ENCODE data around the gene RNF4. TPM values are rescaled to one million over a fixed set of nuclear protein-coding genes. Genes with fewer than 3 reads are reported as not detected.
"Not testable (repeated sequence)": the region's sequence is repeated elsewhere in the genome, so short reads cannot be mapped to it uniquely, and the experiment has no call there.

The RNF4 gene
- polyA plus RNA-seq, 5 donors, result 55.4 to 63.2 (median 59.9) TPM

GRCh38 chr4:2451821-2452785, 16.8 kb upstream of the RNF4 start:
- DNase-seq, result no peak

- DNase-seq, result no peak
Measured at GRCh38 chr4:2457481-2458295, 11.2 kb upstream of the RNF4 start.

DNA sequence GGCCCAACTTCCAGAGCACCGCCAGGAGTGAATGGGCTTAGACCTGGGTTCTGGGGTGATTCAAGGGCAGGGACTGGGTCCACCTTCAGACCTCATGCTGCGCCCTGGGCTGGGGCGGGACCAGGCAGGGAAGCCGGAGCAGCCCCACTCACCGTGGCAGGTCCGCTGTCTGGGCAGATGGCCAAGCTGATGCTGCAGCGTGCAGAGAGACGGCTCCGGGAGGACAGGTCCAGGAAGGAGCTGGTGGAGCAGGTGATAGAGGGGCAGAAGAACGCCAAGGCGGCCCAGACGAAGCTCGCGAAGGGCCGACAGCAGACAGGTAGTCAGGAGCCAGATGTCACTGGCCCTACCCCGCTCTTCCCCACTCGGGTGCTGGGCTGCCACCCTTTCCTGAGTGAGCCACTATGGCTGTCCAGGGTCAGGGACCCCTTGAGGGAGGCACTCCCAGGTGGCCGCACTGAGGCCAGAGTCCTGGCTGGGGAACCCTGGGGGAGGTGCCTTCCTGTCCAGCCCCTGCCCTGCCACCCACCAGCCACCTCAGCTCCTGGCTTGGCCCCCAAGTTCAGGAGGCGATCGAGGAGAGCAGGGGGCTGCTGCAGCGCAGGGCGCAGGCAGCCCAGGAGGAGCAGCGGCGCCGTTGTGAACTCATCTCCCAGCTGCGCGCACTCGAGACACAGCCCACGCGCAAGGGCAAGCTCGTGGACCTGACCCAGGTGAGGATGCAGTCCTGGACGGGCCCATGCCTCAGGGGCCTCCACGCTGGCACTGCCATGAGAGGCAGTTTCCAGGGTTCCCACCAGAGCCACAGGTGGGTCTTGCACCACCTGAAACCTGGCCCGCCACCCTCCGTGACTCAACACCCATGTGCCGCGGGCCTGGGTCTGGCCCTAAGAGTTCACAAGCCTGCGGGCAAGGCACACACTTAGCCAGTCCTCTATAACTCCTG, 10.1 kb upstream of the RNF4 start:
- DNase-seq, result no peak

- no peak for DNase-seq
Measured at GRCh38 chr4:2459589-2460349, 9.1 kb upstream of the RNF4 start.

DNA sequence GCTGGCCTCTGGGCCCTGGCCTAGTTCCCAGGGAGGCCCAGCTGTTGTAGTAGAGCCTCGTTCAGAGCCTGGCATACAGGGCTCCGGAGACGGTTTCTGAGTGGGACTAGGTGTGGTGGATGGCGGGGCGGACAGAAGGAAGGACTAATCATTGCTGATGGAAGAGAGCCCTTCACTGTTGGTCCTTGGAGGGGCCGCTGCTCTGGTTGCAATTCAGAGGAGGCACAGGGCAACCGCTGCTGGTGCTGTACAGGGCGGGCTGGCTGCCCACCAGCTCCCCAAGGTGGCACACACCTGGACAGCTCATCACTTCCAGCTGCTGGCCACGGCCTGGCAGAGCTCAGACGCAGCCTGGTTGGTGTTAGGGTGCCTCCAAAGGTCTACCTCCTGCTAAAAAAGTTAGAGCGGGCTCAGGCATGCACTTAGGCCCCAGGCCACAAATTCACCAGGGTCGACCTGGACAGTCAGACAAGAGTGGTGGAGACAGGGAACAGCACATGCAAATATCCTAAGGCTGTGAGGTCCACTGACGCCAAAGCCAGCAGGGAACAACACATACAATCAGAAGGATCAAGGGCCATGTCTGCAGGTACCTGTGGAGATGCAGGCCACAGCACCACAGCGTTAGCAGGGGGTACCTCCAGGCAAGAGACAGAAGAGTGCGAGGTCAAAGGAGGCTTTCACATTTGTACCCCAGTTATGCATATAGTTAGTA, 7.5 kb upstream of the RNF4 start:
- DNase-seq, result no peak

GRCh38 chr4:2462218-2462991, 6.5 kb upstream of the RNF4 start:
- DNase-seq, result peak; percentile 59 to 67

DNA sequence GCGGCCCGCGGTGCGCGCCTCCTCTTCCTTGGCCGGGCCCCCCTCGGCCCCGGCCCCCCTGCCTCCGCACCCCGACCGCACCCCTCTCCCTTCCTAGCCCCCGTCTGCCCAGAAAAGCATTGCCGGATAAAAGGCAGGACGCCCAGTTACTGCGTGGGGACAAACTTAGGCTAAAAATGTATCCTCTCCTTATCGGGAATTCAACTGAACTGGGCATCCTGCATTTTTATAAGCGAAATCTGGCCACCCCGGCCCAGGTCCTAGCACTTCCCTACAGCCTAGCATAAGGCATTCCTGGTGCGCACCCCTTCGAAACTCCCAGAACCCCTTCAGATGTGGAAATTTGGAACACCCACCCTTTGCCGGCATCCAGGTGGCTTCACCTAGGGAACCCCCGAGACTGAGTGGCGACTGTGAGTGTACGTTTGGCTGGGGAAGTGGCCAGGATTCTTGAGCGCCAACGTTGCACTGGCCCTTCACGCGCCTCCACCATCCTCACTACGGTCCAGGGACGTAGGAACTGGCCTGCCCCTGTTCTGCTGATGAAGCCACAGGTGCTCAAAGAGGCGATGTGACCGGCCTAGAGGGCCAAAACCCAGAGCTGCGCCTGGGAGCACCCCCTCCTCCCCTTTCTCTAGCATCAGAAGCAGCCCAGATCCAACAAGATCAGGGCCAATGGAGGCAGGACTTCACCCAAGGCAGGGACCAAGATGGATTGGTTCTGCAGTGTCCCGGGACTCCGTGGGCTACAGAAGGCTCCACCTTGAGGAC, 5.7 kb upstream of the RNF4 start:
- DNase-seq, result no peak

GRCh38 chr4:2465032-2465431, 3.9 kb upstream of the RNF4 start:
- no peak for DNase-seq

DNA sequence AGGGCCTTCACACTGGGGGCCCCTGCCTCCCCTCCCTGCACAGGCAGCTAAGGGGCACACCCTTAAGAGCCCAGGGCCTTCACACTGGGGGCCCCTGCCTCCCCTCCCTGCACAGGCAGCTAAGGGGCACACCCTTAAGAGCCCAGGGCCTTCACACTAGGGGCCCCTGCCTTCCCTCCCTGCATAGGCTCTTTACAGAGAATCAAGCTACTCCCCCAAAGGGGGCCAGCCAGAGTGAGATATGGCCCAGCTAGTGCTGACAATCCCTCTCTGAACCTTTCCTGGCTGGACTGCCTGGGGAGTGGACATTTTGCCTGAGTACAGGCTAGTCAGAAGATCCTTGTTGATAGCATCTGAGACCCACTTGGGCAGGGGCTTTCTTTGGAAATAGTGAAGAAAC, 3.4 kb upstream of the RNF4 start:
- DNase-seq, result not testable (repeated sequence)

- DNase-seq, result no peak
Measured at GRCh38 chr4:2469192-2469984, 482 bp downstream of the RNF4 start.

DNA sequence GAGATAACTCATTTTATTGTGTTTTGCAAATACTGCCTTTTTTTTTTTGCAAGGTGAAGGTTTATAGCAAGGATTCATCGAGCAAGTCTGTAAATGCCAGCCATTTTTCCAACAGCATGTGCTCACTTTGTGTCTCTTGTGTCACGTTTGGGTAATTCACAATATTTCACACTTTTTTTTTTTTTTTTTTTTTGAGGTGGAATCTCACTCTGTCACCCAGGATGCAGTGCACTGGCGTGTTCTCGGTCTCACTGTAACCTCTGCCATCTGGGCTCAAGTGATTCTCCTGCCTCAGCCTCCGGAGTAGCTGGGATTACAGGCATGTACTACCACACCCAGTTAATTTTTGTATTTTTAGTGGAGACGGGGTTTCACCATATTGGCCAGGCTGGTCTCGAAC, 1.9 kb downstream of the RNF4 start:
- DNase-seq, result no peak

GRCh38 chr4:2472187-2472586, 3.3 kb downstream of the RNF4 start:
- no peak for DNase-seq

DNA sequence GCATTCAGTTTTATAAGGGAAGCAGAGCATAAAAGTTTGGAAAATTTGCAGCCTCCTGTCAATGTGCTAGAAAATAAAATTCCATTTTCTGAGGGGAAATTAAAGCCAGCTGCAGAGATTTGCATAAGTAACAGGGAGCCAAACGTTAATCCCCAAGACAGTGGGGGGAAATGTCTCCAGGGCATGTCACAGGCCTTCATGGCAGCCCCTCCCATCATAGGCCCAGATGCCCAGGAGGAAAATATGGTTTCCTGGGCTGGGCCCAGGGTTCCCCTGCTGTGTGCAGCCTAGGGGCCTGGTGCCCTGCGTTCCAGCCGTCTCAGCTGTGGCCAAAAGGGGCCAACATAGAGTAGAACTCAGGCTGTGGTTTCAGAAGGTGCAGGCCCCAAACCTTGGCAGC, 9.3 kb downstream of the RNF4 start:
- DNase-seq, result no peak

DNA sequence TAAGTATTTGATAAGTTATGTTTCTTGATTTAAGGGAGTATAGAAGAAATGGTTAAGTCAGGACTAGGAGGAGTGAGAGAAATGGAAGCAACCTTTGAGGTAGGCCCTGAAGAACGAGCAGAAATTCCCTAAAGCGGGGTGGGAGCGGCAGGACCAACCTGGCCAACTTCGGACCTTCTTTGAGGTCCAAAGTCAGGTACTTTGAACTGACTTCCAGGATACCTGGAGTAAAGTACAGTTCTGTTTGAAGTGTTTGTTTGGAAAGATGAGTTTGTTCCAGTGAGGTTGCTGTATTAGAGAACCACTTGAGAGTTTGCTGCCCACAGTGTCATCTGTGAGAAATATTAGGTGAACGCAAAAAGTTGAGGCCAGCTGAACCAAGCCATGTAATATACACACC, 11.7 kb downstream of the RNF4 start:
- no peak for DNase-seq

GRCh38 chr4:2482192-2482591, 13.3 kb downstream of the RNF4 start:
- DNase-seq, result no peak

- no peak for DNase-seq
Measured at GRCh38 chr4:2482693-2483092, 13.8 kb downstream of the RNF4 start.

GRCh38 chr4:2483237-2483636, 14.3 kb downstream of the RNF4 start:
- DNase-seq, result no peak

GRCh38 chr4:2484185-2484584, 15.3 kb downstream of the RNF4 start:
- no peak for DNase-seq
